K562 (cell line): ENCODE data around the gene PTPN18. TPM values are rescaled to one million over a fixed set of nuclear protein-coding genes. Genes with fewer than 3 reads are reported as not detected.

Experiments
- CBFA2T2 ChIP-seq: fragments of 450-650 bp; conservative IDR thresholded peaks from 2 replicates; pipeline ENCODE4 v1.6.1; 2017; ENCODE audit warnings: mild to moderate bottlenecking
- CHCHD3 ChIP-seq: fragments of 250-450 bp; sonication (Bioruptor Pico); IDR thresholded peaks from 2 replicates; pipeline ENCODE4 v2.1.2; 2022; ENCODE audit warnings: mild to moderate bottlenecking
- GATA2 ChIP-seq: sonication (generic); formaldehyde crosslinking; IDR thresholded peaks from 2 replicates; pipeline ENCODE4 v1.4.0; 2020; ENCODE audit warnings: mild to moderate bottlenecking, missing genetic modification reagents
- HDAC1 ChIP-seq, 2 experiments: fragments of 450-650 bp; IDR thresholded peaks; 2 replicates each; pipeline ENCODE4 v1.6.1; 2016 to 2017; ENCODE audit warnings: inconsistent platforms in 1 of 2, mild to moderate bottlenecking in 1 of 2, moderate library complexity in 1 of 2
- KAT7 ChIP-seq: sonication (generic); formaldehyde crosslinking; IDR thresholded peaks from 2 replicates; pipeline ENCODE4 v1.8.0; 2022; ENCODE audit warnings: missing genetic modification reagents, mild to moderate bottlenecking, borderline replicate concordance
- LARP7 ChIP-seq: fragments of 450-650 bp; IDR thresholded peaks from 2 replicates; pipeline ENCODE4 v1.6.1; 2016
- NR1H2 ChIP-seq: sonication (generic); formaldehyde crosslinking; IDR thresholded peaks from 2 replicates; pipeline ENCODE4 v1.4.0; 2020; ENCODE audit warnings: mild to moderate bottlenecking, missing genetic modification reagents
- PHB2 ChIP-seq: fragments of 450-650 bp; IDR thresholded peaks from 2 replicates; pipeline ENCODE4 v1.6.1; 2017; ENCODE audit warnings: low read depth
- PRPF4 ChIP-seq: fragments of 200-400 bp; formaldehyde crosslinking; IDR thresholded peaks from one replicate; pipeline ENCODE4 v1.6.1; 2017; ENCODE audit warnings: low read length, low read depth, mild to moderate bottlenecking; ENCODE audit not compliant: insufficient read depth, poor library complexity, severe bottlenecking
- PURB ChIP-seq: sonication (generic); formaldehyde crosslinking; IDR thresholded peaks from 2 replicates; pipeline ENCODE4 v1.9.0; 2021; ENCODE audit warnings: low read depth, mild to moderate bottlenecking, missing genetic modification reagents
- SRSF3 ChIP-seq: fragments of 200-400 bp; formaldehyde crosslinking; IDR thresholded peaks from 2 replicates; pipeline ENCODE4 v1.6.1; 2016; ENCODE audit warnings: mild to moderate bottlenecking, low read length, moderate library complexity; ENCODE audit not compliant: insufficient read depth
- ZBTB17 ChIP-seq: fragments of 450-650 bp; formaldehyde crosslinking; IDR thresholded peaks from 2 replicates; pipeline ENCODE4 v1.4.0; 2020; ENCODE audit warnings: mild to moderate bottlenecking
- polyA plus RNA-seq, 8 experiments: library from polyadenylated mRNA; depleted of rRNA in 4 of 8; stranded (reverse) in 5 of 8; unstranded in 3 of 8; fragments of >200 nt; fragmentation: Nextera tagmentation in 2 of 8; fragmentation: Illumina TruSeq in 1 of 8; extraction: Ambion mirVana in 2 of 8; extraction: Trizol in 1 of 8; gene quantifications; 2 replicates each; pipeline versions ENCODE4 v1.2.1 to v1.2.3, GENCODE V29; 2011 to 2014; ENCODE audit warnings: inconsistent platforms in 1 of 8, missing spikeins in 1 of 8
- total RNA-seq, 7 experiments: library from RNA; depleted of rRNA in 6 of 7; stranded (reverse); fragments of >200 nt in 6 of 7; fragmentation: Illumina TruSeq in 2 of 7; extraction: Trizol in 2 of 7; gene quantifications; 2 replicates each; pipeline versions ENCODE4 v1.2.1 to v1.2.3, GENCODE V29; 2011 to 2021; ENCODE audit warnings: low replicate concordance in 1 of 7
- TF ChIP-seq, protein P1 (sequence below), 3 experiments: fragments of 200-800 bp in 1 of 3; sonication (Bioruptor generic) in 1 of 3; sonication (generic) in 1 of 3; formaldehyde crosslinking in 1 of 3; IDR thresholded peaks; 2 replicates each; pipeline versions ENCODE4 v1.6.1 to v1.8.0; 2016 to 2022; ENCODE audit warnings: mild to moderate bottlenecking in 2 of 3, missing compliant biosample characterization in 2 of 3, missing genetic modification characterization in 2 of 3, missing genetic modification reagents in 1 of 3
- TF ChIP-seq, protein P2 (sequence below): sonication (generic); formaldehyde crosslinking; IDR thresholded peaks from 2 replicates; pipeline ENCODE4 v1.8.0; 2022; ENCODE audit warnings: missing genetic modification reagents, mild to moderate bottlenecking, borderline replicate concordance

PTPN18 gene
- total and polyA plus RNA-seq, 9 of the 15 experiments (the other 6 are each of a cell fraction or from before 2014, with no cell fraction given): 11.6 to 90.7 (median 49.6) TPM

DNA sequence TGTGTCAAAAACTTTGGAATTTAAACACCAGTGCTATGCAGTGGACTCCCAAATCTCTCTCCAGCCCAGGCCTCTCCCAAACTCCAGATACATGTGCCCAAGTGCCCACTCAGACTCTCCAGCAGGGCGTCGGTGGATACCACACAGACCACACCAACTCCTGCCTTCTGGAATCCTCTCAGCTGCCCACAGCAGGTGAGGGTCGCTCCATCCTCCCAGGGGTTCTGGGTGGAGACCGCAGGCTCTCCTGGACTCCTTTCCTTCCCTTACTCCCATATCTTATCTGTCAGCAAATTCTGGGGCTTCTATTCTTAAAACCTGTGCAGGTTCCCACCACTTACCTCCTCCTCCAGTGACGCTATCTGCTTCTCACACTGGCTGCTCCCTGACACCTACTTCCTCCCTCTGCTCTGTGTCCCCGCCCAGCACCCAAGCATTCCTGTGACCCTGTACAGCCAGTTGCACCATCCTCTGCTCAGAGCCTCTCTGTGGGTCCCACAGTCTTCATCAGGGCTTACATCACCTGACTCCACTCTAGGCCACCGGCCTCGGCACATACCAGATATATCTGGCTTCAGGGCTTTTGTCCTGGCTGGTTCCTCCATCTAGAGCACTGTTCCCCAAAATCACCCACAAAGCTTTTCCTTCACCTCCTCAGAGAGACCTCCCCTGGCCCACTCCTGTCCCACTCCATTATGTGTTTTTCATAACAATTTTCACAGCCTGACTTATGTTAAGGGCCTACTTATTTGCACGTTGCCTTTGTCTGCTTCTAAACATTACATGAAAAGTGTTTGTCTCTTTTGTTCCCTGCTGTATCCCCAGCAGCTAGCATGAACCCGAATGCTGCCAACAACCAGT lies 15.7 kb upstream of the PTPN18 start (continued):
- TF ChIP-seq, protein P1, sequence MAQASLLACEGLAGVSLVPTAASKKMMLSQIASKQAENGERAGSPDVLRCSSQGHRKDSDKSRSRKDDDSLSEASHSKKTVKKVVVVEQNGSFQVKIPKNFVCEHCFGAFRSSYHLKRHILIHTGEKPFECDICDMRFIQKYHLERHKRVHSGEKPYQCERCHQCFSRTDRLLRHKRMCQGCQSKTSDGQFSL (CRISPR knock-in tag; IDR thresholded peaks at IDR 0.05): no peak
- TF ChIP-seq, protein P1 (tag; IDR thresholded peaks at IDR 0.05): no peak
- TF ChIP-seq HDAC1 (IDR thresholded peaks at IDR 0.05) (peak in 1 of 2 experiments; percentile 83; a peak in 2 of 4 replicates), PURB (CRISPR knock-in tag) (no peak), CBFA2T2 (peak; percentile 81), KAT7 (CRISPR knock-in tag) (no peak), PHB2 (no peak), PRPF4 (no peak), GATA2 (CRISPR knock-in tag) (no peak), CHCHD3 (no peak), LARP7 (no peak), NR1H2 (no peak), SRSF3 (no peak), ZBTB17 (no peak)
- TF ChIP-seq, protein P2, sequence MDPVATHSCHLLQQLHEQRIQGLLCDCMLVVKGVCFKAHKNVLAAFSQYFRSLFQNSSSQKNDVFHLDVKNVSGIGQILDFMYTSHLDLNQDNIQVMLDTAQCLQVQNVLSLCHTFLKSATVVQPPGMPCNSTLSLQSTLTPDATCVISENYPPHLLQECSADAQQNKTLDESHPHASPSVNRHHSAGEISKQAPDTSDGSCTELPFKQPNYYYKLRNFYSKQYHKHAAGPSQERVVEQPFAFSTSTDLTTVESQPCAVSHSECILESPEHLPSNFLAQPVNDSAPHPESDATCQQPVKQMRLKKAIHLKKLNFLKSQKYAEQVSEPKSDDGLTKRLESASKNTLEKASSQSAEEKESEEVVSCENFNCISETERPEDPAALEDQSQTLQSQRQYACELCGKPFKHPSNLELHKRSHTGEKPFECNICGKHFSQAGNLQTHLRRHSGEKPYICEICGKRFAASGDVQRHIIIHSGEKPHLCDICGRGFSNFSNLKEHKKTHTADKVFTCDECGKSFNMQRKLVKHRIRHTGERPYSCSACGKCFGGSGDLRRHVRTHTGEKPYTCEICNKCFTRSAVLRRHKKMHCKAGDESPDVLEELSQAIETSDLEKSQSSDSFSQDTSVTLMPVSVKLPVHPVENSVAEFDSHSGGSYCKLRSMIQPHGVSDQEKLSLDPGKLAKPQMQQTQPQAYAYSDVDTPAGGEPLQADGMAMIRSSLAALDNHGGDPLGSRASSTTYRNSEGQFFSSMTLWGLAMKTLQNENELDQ (CRISPR knock-in tag): no peak
